ENCODE measurements around the gene CD22.

CD22 gene

DNA sequence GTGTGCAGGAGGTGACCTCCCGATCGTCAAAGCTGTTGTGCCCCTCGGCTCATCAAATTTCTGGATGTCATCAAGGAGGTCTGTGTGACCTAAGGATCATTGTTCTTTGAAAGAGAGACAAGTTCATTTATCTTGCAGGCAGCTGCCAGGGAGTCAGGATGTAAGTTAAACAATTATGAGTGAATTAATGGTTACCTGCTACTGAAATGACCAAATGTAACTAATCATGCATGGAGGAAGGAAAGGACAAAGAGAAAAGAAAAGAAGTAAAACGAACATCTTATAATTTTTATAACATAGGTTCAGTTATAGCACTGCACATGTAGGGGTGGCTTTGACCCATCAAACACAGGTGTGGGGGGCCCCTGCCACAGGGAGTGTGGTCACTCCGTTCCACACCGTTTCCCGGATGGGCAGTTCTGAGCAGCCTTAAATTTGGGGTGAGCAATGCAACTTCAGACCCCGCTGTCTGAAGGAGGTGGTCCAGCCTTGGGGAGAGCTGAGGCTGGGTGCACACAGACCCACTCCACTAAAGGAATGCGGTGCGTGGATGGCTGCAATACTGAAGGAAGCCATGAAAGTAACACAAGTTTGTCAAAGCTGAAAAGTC lies 5.3 kb downstream of the CD22 start:
- Mint-ChIP-seq H3K36me3 (peaks cover 59 to 79% of the 10 kb centered on the region in 2 donors), H3K4me3 (peak overlapping the region; percentile 55 to 75), H3K4me1 (peaks cover 67 to 83% of the 10 kb centered on the region in 2 donors)

DNA sequence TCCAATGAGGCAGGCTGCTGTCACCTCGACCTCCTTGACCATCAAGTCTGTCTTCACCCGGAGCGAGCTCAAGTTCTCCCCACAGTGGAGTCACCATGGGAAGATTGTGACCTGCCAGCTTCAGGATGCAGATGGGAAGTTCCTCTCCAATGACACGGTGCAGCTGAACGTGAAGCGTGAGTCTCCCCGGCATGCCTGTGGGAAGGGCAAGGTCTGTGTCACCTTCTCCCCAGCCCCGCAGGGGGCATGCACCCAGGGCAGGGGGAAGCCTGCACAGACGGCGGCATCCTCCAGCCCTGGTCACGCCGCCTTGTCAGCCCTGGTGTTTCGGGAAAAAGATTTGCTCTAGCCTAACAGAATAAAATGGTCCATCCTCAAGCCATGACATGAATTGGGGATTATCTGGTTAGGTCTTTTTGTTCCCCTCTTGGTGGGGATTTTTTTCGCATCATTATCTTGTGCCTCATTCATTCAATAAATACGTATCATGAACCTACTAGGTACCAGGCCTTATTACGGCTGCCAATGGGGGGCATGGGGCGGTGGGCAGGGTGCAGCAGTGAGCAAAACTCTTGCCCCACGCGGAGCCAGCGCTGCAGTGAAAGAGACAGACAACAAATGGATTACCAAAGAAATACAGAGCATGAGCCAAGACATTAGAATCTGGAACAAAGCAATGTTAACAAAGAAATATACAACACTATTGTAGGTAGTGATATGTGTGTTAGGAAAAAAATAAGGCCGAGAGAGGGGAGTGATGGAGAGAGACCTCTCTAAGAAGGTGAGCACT lies 7.4 kb downstream of the CD22 start:
- no peak for DNase-seq
- Mint-ChIP-seq H3K27me3 (no peaks in the 10 kb centered on the region), H3K9me3 (peaks cover 0 to 4% of the 10 kb centered on the region in 2 donors), H3K27ac (peak overlapping the region; percentile 98), H3K4me3 (peak overlapping the region; percentile 25 to 26), H3K36me3 (peaks cover 56 to 79% of the 10 kb centered on the region in 2 donors), H3K4me1 (peaks cover 62 to 85% of the 10 kb centered on the region in 2 donors)
- ATAC-seq (replicated peaks): no peak

More for the DNA sequence above, 5.3 kb downstream of the CD22 start:
- Mint-ChIP-seq H3K27me3 (no peaks in the 10 kb centered on the region), H3K27ac (peak overlapping the region; percentile 98), H3K9me3 (peaks cover 1 to 4% of the 10 kb centered on the region in 2 donors)
- no peak for ATAC-seq (replicated peaks)
- no peak for DNase-seq

DNA sequence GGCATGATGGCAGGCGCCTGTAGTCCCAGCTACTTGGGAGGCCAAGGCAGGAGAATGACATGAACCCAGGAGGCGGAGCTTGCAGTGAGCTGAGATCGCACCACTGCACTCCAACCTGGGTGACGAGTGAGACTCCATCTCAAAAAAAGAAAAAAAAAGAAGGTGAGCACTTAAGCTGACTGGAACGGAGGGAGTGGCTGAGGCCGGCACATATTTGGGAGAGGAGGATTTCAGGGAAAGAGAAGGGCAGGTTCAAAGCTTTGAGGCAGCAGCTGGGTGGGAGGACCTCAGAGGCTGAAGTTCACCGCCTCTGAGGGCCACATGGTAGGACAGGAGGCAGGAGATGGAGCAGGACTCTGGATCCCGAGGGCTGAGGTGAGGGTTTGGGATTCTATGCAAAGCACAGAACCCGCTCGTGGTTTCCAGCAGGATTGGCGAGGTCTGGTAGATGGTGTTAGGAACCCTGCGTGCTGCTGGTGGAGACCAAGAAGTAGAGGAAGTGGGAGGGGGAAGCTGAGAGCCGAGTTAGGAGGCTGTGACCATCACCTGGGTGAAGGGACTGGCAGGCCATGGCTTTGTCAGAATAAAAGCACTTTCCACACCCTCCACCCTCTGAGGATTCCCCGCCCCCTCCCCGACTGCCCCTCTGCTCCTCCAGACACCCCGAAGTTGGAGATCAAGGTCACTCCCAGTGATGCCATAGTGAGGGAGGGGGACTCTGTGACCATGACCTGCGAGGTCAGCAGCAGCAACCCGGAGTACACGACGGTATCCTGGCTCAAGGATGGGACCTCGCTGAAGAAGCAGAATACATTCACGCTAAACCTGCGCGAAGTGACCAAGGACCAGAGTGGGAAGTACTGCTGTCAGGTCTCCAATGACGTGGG lies 8.4 kb downstream of the CD22 start:
- Mint-ChIP-seq H3K4me1 (peaks cover 66 to 85% of the 10 kb centered on the region in 2 donors), H3K4me3 (peak overlapping the region; percentile 54 to 58), H3K9me3 (peaks cover 0 to 4% of the 10 kb centered on the region in 2 donors), H3K36me3 (peaks cover 56 to 81% of the 10 kb centered on the region in 2 donors), H3K27ac (peak overlapping the region; percentile 98), H3K27me3 (no peaks in the 10 kb centered on the region)
- ATAC-seq (replicated peaks) (peak; percentile 44 to 71), DNase-seq (no peak)

DNA sequence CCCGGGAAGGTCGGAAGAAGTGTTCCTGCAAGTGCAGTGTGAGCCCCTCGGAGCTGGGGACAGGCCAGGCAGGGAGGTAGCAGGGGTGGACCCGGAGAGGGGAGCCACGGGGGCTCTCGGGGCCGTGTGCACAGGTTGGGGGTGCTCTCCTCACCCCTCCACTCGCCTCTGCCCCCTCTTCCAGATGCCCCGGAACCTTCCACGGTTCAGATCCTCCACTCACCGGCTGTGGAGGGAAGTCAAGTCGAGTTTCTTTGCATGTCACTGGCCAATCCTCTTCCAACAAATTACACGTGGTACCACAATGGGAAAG lies 9.0 kb downstream of the CD22 start:
- H3K36me3 Mint-ChIP-seq: peaks cover 61 to 81% of the 10 kb centered on the region in 2 donors
- peaks cover 0 to 4% of the 10 kb centered on the region in 2 donors for H3K9me3 Mint-ChIP-seq
- peak overlapping the region in 1 of 2 donors; percentile 54 for H3K4me3 Mint-ChIP-seq
- H3K27me3 Mint-ChIP-seq: no peaks in the 10 kb centered on the region
- no peak for ATAC-seq (replicated peaks)
- H3K27ac Mint-ChIP-seq: peak overlapping the region; percentile 98
- no peak for DNase-seq
- H3K4me1 Mint-ChIP-seq: peaks cover 63 to 85% of the 10 kb centered on the region in 2 donors

DNA sequence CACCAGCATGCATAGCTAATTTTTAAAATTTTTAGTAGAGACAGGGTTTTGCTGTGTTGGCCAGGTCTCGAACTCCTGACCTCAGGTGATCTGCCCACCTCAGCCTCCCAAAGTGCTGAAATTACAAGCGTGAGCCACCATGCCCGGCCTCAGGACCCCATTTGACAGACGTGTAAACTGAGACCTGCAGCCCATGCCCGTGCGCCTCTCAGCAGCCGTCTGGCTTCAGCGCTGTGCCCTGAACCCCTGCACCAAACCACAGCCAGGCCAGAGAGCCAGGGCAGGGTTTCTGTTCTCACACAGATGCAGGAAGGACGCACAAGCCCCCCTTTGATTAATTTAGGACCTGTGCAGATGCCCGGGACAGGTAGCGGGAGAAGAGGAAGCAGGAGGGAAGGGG lies 11.4 kb downstream of the CD22 start:
- H3K9me3 Mint-ChIP-seq: no peaks in the 10 kb centered on the region
- ATAC-seq (replicated peaks) (no peak), DNase-seq (no peak)
- no peaks in the 10 kb centered on the region for H3K27me3 Mint-ChIP-seq
- H3K36me3 Mint-ChIP-seq: peaks cover 57 to 80% of the 10 kb centered on the region in 2 donors
- H3K4me3 Mint-ChIP-seq: no peak overlapping the region
- H3K27ac Mint-ChIP-seq: peak overlapping the region; percentile 47
- H3K4me1 Mint-ChIP-seq: peaks cover 59 to 85% of the 10 kb centered on the region in 2 donors

DNA sequence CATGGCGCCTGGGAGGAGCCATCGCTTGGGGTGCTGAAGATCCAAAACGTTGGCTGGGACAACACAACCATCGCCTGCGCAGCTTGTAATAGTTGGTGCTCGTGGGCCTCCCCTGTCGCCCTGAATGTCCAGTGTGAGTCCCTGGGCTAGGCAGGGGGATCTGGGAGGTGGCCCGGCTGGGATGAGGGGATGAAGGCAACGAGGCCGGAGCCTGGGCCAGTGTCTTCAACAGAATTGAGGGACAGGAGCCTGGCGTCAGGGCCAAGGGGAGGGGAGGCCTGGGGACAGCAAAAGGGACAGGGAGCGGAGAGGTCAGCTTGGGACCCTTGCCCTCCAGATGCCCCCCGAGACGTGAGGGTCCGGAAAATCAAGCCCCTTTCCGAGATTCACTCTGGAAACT lies 12.0 kb downstream of the CD22 start:
- Mint-ChIP-seq H3K27ac (peak overlapping the region; percentile 77), H3K36me3 (peaks cover 58 to 80% of the 10 kb centered on the region in 2 donors), H3K4me1 (peaks cover 60 to 85% of the 10 kb centered on the region in 2 donors), H3K9me3 (no peaks in the 10 kb centered on the region), H3K27me3 (no peaks in the 10 kb centered on the region), H3K4me3 (no peak overlapping the region)
- DNase-seq (no peak), ATAC-seq (replicated peaks) (no peak)

DNA sequence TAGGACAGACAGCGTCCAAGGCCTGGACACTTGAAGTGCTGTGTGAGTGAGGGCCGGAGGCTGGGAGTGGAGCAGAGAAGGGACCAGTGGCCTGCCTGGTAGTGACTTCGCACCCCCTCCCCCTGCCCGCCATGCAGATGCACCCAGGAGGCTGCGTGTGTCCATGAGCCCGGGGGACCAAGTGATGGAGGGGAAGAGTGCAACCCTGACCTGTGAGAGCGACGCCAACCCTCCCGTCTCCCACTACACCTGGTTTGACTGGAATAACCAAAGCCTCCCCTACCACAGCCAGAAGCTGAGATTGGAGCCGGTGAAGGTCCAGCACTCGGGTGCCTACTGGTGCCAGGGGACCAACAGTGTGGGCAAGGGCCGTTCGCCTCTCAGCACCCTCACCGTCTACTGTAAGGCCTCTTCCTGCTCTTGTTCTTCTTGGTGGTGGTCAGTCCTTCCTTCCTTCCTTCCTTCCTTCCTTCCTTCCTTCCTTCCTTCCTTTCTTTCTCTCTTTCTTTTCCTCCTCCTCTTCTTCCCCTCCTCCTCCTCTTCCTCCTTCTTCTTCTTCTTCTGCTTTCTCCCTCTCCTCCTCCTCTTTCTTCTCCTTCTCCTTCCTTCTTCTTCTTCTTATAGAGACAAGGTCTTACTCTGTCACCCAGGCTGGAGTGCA lies 12.7 kb downstream of the CD22 start:
- Mint-ChIP-seq H3K9me3 (no peaks in the 10 kb centered on the region), H3K27me3 (no peaks in the 10 kb centered on the region), H3K27ac (peak overlapping the region; percentile 81), H3K36me3 (peaks cover 58 to 80% of the 10 kb centered on the region in 2 donors), H3K4me1 (peaks cover 60 to 85% of the 10 kb centered on the region in 2 donors), H3K4me3 (no peak overlapping the region)
- ATAC-seq (replicated peaks): no peak
- no peak for DNase-seq

DNA sequence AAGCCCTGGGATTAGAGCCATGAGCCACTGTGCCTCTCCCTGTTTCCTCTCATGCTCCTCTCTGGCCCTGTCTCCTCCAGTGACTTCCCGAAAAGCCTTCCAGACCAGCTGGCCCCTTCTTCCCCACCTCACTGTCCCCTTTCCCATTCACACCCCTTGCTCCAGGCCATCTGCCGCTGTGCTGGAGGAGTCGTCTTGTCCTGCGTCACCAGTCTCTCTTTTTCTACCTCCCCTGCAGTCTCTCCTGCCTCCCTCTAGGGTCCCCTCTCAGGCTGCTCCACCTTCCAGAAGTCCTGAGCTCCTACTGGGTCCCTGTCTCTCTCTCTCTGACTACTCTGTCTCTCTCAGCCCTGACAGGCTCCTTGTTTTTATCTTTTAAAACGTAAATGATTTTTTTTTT lies 13.4 kb downstream of the CD22 start:
- peaks cover 55 to 80% of the 10 kb centered on the region in 2 donors for H3K36me3 Mint-ChIP-seq
- no peaks in the 10 kb centered on the region for H3K27me3 Mint-ChIP-seq
- H3K9me3 Mint-ChIP-seq: no peaks in the 10 kb centered on the region
- no peak for DNase-seq
- no peak for ATAC-seq (replicated peaks)
- peak overlapping the region; percentile 81 for H3K27ac Mint-ChIP-seq
- H3K4me1 Mint-ChIP-seq: peaks cover 61 to 85% of the 10 kb centered on the region in 2 donors
- H3K4me3 Mint-ChIP-seq: no peak overlapping the region

DNA sequence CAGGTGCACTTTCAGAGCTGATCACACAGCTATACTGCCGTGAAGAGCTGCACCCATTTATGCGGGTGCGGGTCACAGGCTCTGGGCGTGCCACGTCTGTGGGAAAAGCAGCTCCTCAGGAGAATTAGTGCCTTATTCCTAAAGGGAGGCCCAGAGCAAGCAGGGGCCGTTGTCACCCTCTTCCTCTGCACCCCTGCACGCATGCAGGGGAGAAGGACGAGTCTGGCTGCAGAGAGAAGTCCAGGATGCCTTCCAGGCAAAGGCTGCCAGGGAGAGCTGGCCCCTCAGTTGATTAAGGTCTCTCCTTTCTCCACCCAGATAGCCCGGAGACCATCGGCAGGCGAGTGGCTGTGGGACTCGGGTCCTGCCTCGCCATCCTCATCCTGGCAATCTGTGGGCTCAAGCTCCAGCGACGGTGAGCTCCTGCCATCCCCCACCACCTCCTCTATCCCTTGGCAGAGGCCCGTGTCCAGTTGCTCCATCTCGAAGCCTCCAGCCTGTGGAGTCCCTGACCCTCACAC lies 15.6 kb downstream of the CD22 start:
- H3K27ac Mint-ChIP-seq: peak overlapping the region; percentile 99
- no peak for ATAC-seq (replicated peaks)

DNA sequence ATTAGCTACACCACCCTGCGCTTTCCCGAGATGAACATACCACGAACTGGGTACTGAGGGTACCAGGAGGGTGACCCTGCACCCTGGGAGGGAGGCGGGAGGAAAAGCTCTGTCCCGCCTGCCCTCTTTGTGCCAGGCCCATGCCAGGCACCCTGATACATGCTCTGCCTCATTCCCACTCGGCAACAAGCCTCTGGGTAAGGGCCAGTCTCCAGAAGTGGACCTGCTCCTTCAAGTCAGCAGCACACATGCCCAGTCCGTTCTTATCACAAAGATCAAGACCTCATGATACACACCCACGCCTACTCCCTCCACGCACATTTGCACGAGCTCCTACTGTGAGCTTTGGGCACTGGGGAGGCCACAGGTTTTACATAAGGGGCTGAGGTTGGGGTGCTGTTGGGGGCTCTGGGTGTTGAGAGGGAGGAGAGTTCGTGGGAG lies 16.7 kb downstream of the CD22 start:
- ATAC-seq (replicated peaks): no peak

More for the DNA sequence above, 15.6 kb downstream of the CD22 start:
- peaks cover 68 to 98% of the 10 kb centered on the region in 2 donors for H3K4me1 Mint-ChIP-seq
- DNase-seq: no peak
- peaks cover 47 to 88% of the 10 kb centered on the region in 2 donors for H3K36me3 Mint-ChIP-seq
- H3K27me3 Mint-ChIP-seq: no peaks in the 10 kb centered on the region
- H3K9me3 Mint-ChIP-seq: no peaks in the 10 kb centered on the region
- H3K4me3 Mint-ChIP-seq: peak overlapping the region in 1 of 2 donors; percentile 37

DNA sequence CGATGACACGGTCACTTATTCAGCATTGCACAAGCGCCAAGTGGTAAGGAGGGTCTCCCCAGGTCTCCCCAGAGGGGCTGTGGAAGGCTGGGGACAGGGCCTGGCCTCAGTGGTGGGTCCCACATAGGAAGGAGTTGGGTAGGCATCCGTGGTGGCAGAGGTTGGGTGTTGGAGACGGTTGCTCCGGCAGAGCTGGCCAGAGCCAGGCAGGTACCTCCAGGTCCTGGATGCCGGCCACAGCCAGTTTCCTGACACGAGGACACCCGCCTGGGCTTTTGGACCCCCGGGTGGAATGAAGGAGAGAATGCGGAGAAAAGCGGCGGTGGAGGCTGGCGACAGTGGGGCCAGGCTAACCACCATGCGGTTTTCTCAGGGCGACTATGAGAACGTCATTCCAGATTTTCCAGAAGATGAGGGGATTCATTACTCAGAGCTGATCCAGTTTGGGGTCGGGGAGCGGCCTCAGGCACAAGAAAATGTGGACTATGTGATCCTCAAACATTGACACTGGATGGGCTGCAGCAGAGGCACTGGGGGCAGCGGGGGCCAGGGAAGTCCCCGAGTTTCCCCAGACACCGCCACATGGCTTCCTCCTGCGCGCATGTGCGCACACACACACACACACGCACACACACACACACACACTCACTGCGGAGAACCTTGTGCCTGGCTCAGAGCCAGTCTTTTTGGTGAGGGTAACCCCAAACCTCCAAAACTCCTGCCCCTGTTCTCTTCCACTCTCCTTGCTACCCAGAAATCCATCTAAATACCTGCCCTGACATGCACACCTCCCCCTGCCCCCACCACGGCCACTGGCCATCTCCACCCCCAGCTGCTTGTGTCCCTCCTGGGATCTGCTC lies 17.4 kb downstream of the CD22 start:
- Mint-ChIP-seq H3K4me1 (peaks cover 79 to 100% of the 10 kb centered on the region in 2 donors), H3K27ac (peak overlapping the region; percentile 99), H3K36me3 (peaks cover 41 to 78% of the 10 kb centered on the region in 2 donors), H3K9me3 (no peaks in the 10 kb centered on the region), H3K4me3 (peak overlapping the region; percentile 68 to 69), H3K27me3 (no peaks in the 10 kb centered on the region)
- DNase-seq (peak; percentile 83), ATAC-seq (replicated peaks) (peak; percentile 41 to 44)

More for the DNA sequence above, 16.7 kb downstream of the CD22 start:
- peaks cover 45 to 83% of the 10 kb centered on the region in 2 donors for H3K36me3 Mint-ChIP-seq
- H3K27me3 Mint-ChIP-seq: no peaks in the 10 kb centered on the region
- peaks cover 77 to 100% of the 10 kb centered on the region in 2 donors for H3K4me1 Mint-ChIP-seq
- H3K9me3 Mint-ChIP-seq: no peaks in the 10 kb centered on the region
- peak overlapping the region; percentile 68 to 69 for H3K4me3 Mint-ChIP-seq
- DNase-seq: no peak
- H3K27ac Mint-ChIP-seq: peak overlapping the region; percentile 99

DNA sequence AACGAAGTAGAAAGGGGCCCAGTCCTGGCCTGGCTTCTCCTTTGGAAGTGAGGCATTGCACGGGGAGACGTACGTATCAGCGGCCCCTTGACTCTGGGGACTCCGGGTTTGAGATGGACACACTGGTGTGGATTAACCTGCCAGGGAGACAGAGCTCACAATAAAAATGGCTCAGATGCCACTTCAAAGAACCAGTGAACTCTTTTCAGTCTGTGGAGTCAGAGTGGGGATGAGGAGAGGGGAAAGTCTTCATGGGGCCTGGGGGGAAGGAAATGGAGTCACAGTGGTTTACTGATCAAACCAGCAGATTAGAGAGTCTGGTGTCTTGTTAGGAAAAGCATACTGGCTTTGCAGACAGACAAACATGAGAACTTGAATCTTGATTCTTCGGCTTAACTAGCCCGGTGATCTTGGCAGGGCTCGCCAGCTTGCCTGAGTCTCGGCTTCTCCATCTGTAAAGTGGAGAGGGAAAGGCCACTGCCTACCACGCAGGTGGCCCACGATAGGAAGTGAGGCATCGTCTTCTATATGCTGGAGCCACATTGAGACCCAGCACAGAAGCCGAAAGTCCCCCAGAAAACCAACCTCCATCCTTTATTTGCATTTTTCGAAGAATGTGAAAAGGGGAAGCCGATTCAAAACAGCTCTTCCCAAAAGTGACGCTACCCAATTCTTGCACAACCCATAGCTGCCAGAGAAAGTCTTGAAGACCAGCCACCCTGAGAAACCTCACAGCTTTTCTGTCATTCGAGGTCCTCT lies 18.4 kb downstream of the CD22 start, which contains the start of gene FFAR1:
TSS of gene FFAR1 (plus strand) at position 732 of the 759 bp plus-strand sequence. CDS start 3,650 bp downstream, outside the sequence.
- peak within 1 kb of the TSS; percentile 68 to 69 for H3K4me3 Mint-ChIP-seq
- peak; percentile 79 to 83 for ATAC-seq (replicated peaks)
- H3K4me1 Mint-ChIP-seq: peaks cover 69 to 100% of the 10 kb centered on the region in 2 donors
- no peaks in the 10 kb centered on the region for H3K27me3 Mint-ChIP-seq
- H3K36me3 Mint-ChIP-seq: peaks cover 35 to 68% of the 10 kb centered on the region in 2 donors
- peak within 1 kb of the TSS; percentile 99 for H3K27ac Mint-ChIP-seq
- H3K9me3 Mint-ChIP-seq: no peaks in the 10 kb centered on the region
- peak; percentile 83 for DNase-seq

All from stimulated activated naive B cell treated with anti-CD40 and anti-IgM and Interleukin-4, amounts not matched to agents 10 μg/mL and 1 μg/mL and 100 μg/mL, for 72 hours (primary cell).